Endothelial cell of umbilical vein (primary cell): ENCODE data around the gene CFHR1. TPM values are rescaled to one million over a fixed set of nuclear protein-coding genes. Genes with fewer than 3 reads are reported as not detected.
A peak's percentile ranks its signal among the peaks of the same experiment; 100 is the strongest.
"Not testable (repeated sequence)": the region's sequence is repeated elsewhere in the genome, so short reads cannot be mapped to it uniquely, and the experiment has no call there.

Experiments
- Bru-seq: library from RNA; stranded (reverse); fragments of 400-500 nt; gene quantifications from one replicate; lab custom pipeline; 2021; lab: Mats Ljungman, UMichigan
- BruChase-seq, 2 experiments: library from RNA; stranded (reverse); fragments of 400-500 nt; gene quantifications; one replicate each; lab custom pipeline; 2021; lab: Mats Ljungman, UMichigan
- BruUV-seq: library from RNA; stranded (reverse); fragments of 400-500 nt; replicated peaks from 2 replicates; lab custom pipeline; 2021; lab: Mats Ljungman, UMichigan
- CTCF ChIA-PET: fragments of 300-600, 350-600 bp; sonication (Branson Sonifier 250); formaldehyde crosslinking; loops from one replicate; lab custom pipeline; 2021; ENCODE audit warnings: antibody characterized with exemption, inconsistent platforms; lab: Charles Lee
- POLR2A ChIA-PET: fragments of 300-600, 350-600 bp; sonication (Branson Sonifier 250); formaldehyde crosslinking; loops from one replicate; lab custom pipeline; 2021; ENCODE audit warnings: antibody characterized with exemption, inconsistent platforms; lab: Charles Lee
- DNase-seq: peaks from one replicate; pipeline ENCODE4 v3.0.0-alpha.2; 2011; ENCODE audit warnings: low read depth, low spot score
- FAIRE-seq: peaks from 2 replicates; lab custom pipeline; 2011; peaks lifted over from hg19 to GRCh38; lab: Jason Lieb, UNC
- H2AFZ ChIP-seq: 2 replicates; pipeline ENCODE4 v1.6.0; 2012; ENCODE audit warnings: low read depth, low read length, control low read depth, inconsistent platforms
- H3K27ac ChIP-seq: 2 replicates; pipeline ENCODE4 v1.5.1; 2011; ENCODE audit warnings: low read depth, mild to moderate bottlenecking, control low read depth, low read length, moderate library complexity; ENCODE audit not compliant: insufficient read depth
- H3K27me3 ChIP-seq, 2 experiments: 2 replicates each; pipeline versions ENCODE4 v1.6.0 to v1.6.1; 2011; ENCODE audit warnings: low read length in 2 of 2, mixed read lengths in 1 of 2; ENCODE audit not compliant: control insufficient read depth in 2 of 2, insufficient read depth in 2 of 2
- H3K36me3 ChIP-seq, 2 experiments: 2 replicates in 1 of 2; 3 replicates in 1 of 2; pipeline ENCODE4 v1.5.1; 2011; ENCODE audit warnings: low read length in 2 of 2, mild to moderate bottlenecking in 1 of 2, moderate library complexity in 1 of 2; ENCODE audit not compliant: control insufficient read depth in 2 of 2, insufficient read depth in 2 of 2; ENCODE audit errors: extremely low read depth in 1 of 2
- H3K4me1 ChIP-seq: 3 replicates; pipeline ENCODE4 v1.5.1; 2011; ENCODE audit warnings: mild to moderate bottlenecking, low read length; ENCODE audit not compliant: control insufficient read depth, insufficient read depth; ENCODE audit errors: extremely low read depth
- H3K4me2 ChIP-seq: 2 replicates; pipeline ENCODE4 v1.6.1; 2011; ENCODE audit warnings: low read length, control low read depth, mixed read lengths; ENCODE audit not compliant: insufficient read depth
- H3K4me3 ChIP-seq, 3 experiments: fragments of 200-600 bp in 1 of 3; sonication (generic), shearing (Covaris generic) in 1 of 3; replicated peaks in 1 of 3; 2 replicates each; pipeline ENCODE4 v1.5.1; 2011 to 2016; ENCODE audit warnings: control low read depth in 3 of 3, low read length in 3 of 3, mild to moderate bottlenecking in 2 of 3, inconsistent platforms in 1 of 3, low read depth in 1 of 3, moderate library complexity in 1 of 3; ENCODE audit not compliant: insufficient read depth in 1 of 3
- H3K79me2 ChIP-seq: 2 replicates; pipeline ENCODE4 v1.6.0; 2012; ENCODE audit warnings: low read length, inconsistent platforms; ENCODE audit not compliant: control insufficient read depth, insufficient read depth
- H3K9ac ChIP-seq: replicated peaks from 2 replicates; pipeline ENCODE3; 2011; ENCODE audit warnings: low read length, control low read depth; ENCODE audit not compliant: insufficient read depth; ENCODE audit errors: extremely low read depth
- H3K9me1 ChIP-seq: replicated peaks from 3 replicates; pipeline ENCODE4 v1.6.0; 2011; ENCODE audit warnings: mild to moderate bottlenecking, low read length; ENCODE audit not compliant: control insufficient read depth, insufficient read depth; ENCODE audit errors: extremely low read depth
- H3K9me3 ChIP-seq: replicated peaks from 2 replicates; pipeline ENCODE4 v1.5.1; 2012; ENCODE audit warnings: low read length, inconsistent platforms; ENCODE audit not compliant: control insufficient read depth, insufficient read depth
- H4K20me1 ChIP-seq: replicated peaks from 2 replicates; pipeline ENCODE3; 2011; ENCODE audit warnings: mild to moderate bottlenecking, low read length; ENCODE audit not compliant: control insufficient read depth, insufficient read depth; ENCODE audit errors: extremely low read depth
- dilution Hi-C: fragments of 300-500 bp; cut with MboI; formaldehyde crosslinking; loops from one replicate; pipeline ENCODE4 v1.15.0; 2019; ENCODE audit warnings: low sequenced_read_pairs; ENCODE audit not compliant: extremely low pct_ligation_motif_present
- intact Hi-C: fragments of 100-400 bp; cut with micrococcal nuclease; formaldehyde crosslinking; loops from one replicate; pipeline ENCODE4 v1.10.0; 2022
- long read RNA-seq: library from polyadenylated mRNA; stranded (forward); transcript quantifications from one replicate; pipeline ENCODE4 v2.0.0, GENCODE V29; 2021
- polyA minus RNA-seq, 3 experiments: library from RNA; depleted of rRNA, polyadenylated mRNA; stranded (reverse); fragments of >200 nt; gene quantifications; 1 replicate in 1 of 3; 2 replicates in 2 of 3; pipeline ENCODE4 v1.2.3, GENCODE V29; 2011
- polyA plus RNA-seq, 4 experiments: library from polyadenylated mRNA; depleted of rRNA in 3 of 4; stranded (reverse) in 3 of 4; unstranded in 1 of 4; fragments of >200 nt; gene quantifications; 2 replicates each; pipeline versions ENCODE4 v1.2.1 to v1.2.3, GENCODE V29; 2011 to 2012; ENCODE audit warnings: missing spikeins in 1 of 4
- total RNA-seq: library from RNA; stranded (reverse); gene quantifications from 2 replicates; pipeline ENCODE4 v1.2.3, GENCODE V29; 2021

Gene CFHR1
- total RNA-seq (not detected in 2 replicates), polyA plus RNA-seq (0.11 and 0.13 TPM in 2 replicates), polyA minus RNA-seq (not detected in 2 replicates), Bru-seq, nascent RNA (not detected), BruChase-seq, experiment 1, labeled RNA remaining after a 6-hour chase (not detected), BruChase-seq, experiment 2, labeled RNA remaining after a 2-hour chase (not detected)
- 0.08 and 0.10 TPM in 2 replicates for polyA plus RNA-seq (2011; cell fraction: cytosol; rRNA removed)
- not detected in 2 replicates for polyA plus RNA-seq (2011; cell fraction: nucleus; rRNA removed)
- polyA plus RNA-seq (2012), result not detected in 2 replicates
- polyA minus RNA-seq (2011; cell fraction: cytosol; rRNA and poly(A)+ RNA removed), result not detected
- polyA minus RNA-seq (2011; cell fraction: nucleus; rRNA and poly(A)+ RNA removed), result not detected in 2 replicates
- long read RNA-seq, result 0 reads

DNA sequence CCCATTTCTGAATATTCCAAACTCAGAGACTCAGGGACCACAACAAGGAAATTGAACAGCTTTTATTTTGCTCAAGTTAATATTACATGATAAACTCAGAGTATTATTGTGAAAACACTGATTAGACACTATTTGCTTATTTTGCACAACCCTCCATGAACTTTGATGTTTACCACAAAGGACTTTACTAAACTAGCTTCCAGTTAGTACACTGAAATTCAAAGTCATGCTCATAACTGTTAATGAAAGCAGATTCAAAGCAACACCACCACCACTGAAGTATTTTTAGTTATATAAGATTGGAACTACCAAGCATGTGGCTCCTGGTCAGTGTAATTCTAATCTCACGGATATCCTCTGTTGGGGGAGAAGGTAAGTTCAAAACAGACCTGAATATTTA lies at the start of gene CFHR1:
CFHR1 (plus strand) TSS at position 201 of the 400 bp plus-strand sequence; CDS start at position 315, 114 bp downstream.
- CTCF ChIA-PET, POLR2A ChIA-PET: not testable (repeated sequence)

GRCh38 chr1:196769823-196770222 lies 49.7 kb upstream of the CFHR1 start:
- H3K9me3 ChIP-seq, H3K79me2 ChIP-seq, H3K4me2 ChIP-seq: not testable (repeated sequence)

More for the DNA sequence above, at the start of gene CFHR1:
- H3K36me3 ChIP-seq, H3K9me1 ChIP-seq, H3K4me1 ChIP-seq, H3K9me3 ChIP-seq, BruUV-seq, dilution Hi-C loops, H2AFZ ChIP-seq, intact Hi-C loops, H3K4me2 ChIP-seq, H3K79me2 ChIP-seq, DNase-seq, H3K27ac ChIP-seq, H3K4me3 ChIP-seq, H4K20me1 ChIP-seq, H3K9ac ChIP-seq, H3K27me3 ChIP-seq: not testable (repeated sequence)
- peak; percentile 15 for FAIRE-seq

More at GRCh38 chr1:196769823-196770222, 49.7 kb upstream of the CFHR1 start:
- H3K36me3 ChIP-seq, H3K27me3 ChIP-seq, H3K27ac ChIP-seq, intact Hi-C loops, H4K20me1 ChIP-seq, POLR2A ChIA-PET, CTCF ChIA-PET, H3K4me3 ChIP-seq, H3K9ac ChIP-seq, dilution Hi-C loops, FAIRE-seq, BruUV-seq, H3K4me1 ChIP-seq, DNase-seq, H2AFZ ChIP-seq, H3K9me1 ChIP-seq: not testable (repeated sequence)
